CD14-positive monocyte (primary cell): Measurements from ENCODE around the gene NKAIN2. TPM values are rescaled to one million over a fixed set of nuclear protein-coding genes. Genes with fewer than 3 reads are reported as not detected.

Experiments
- DNase-seq, 3 donors: peaks; one replicate each; pipeline ENCODE4 v3.0.0-alpha.2; 2011 to 2022
- H2AFZ ChIP-seq: 2 replicates; pipeline ENCODE4 v1.6.0; 2012; ENCODE audit warnings: mild to moderate bottlenecking, low read depth, low read length, inconsistent platforms; ENCODE audit not compliant: insufficient read depth, poor library complexity, severe bottlenecking
- H3K27ac ChIP-seq, 2 donors: 1 replicate in 1 of 2; 2 replicates in 1 of 2; pipeline ENCODE4 v1.5.1; 2012 to 2013; ENCODE audit warnings: low read length in 2 of 2, control low read depth in 1 of 2, inconsistent platforms in 1 of 2, low read depth in 1 of 2, mild to moderate bottlenecking in 1 of 2
- H3K27me3 ChIP-seq, 2 donors: one replicate each; pipeline versions ENCODE4 v1.6.0 to v1.6.1; 2011 to 2013; ENCODE audit warnings: low read length in 2 of 2; ENCODE audit not compliant: control insufficient read depth in 2 of 2, insufficient read depth in 2 of 2
- H3K36me3 ChIP-seq, 2 donors: replicated peaks in 1 of 2; 1 replicate in 1 of 2; 2 replicates in 1 of 2; pipeline versions ENCODE4 v1.5.1 to v1.6.1; 2012 to 2013; ENCODE audit warnings: low read length in 2 of 2, control low read depth in 1 of 2, inconsistent platforms in 1 of 2, mild to moderate bottlenecking in 1 of 2; ENCODE audit not compliant: insufficient read depth in 2 of 2, control insufficient read depth in 1 of 2
- H3K4me1 ChIP-seq, 2 donors: 1 replicate in 1 of 2; 2 replicates in 1 of 2; pipeline versions ENCODE4 v1.5.1 to v1.6.1; 2012 to 2013; ENCODE audit warnings: low read length in 2 of 2, control low read depth in 1 of 2, inconsistent platforms in 1 of 2, mild to moderate bottlenecking in 1 of 2, moderate library complexity in 1 of 2; ENCODE audit not compliant: insufficient read depth in 2 of 2, control insufficient read depth in 1 of 2
- H3K4me2 ChIP-seq: replicated peaks from 2 replicates; pipeline ENCODE3; 2012; ENCODE audit warnings: low read length, moderate library complexity, mild to moderate bottlenecking; ENCODE audit not compliant: poor library complexity, severe bottlenecking; ENCODE audit errors: extremely low read depth
- H3K4me3 ChIP-seq, 3 experiments: fragments of 200-600 bp in 1 of 3; sonication (generic) in 1 of 3; replicated peaks in 1 of 3; 1 replicate in 2 of 3; 2 replicates in 1 of 3; pipeline ENCODE4 v1.5.1; 2011 to 2013; ENCODE audit warnings: low read length in 3 of 3, mild to moderate bottlenecking in 3 of 3, control low read depth in 2 of 3, low read depth in 2 of 3, inconsistent platforms in 1 of 3, moderate library complexity in 1 of 3
- H3K79me2 ChIP-seq: 2 replicates; pipeline ENCODE4 v1.6.0; 2012; ENCODE audit warnings: mild to moderate bottlenecking, control low read depth, inconsistent platforms, low read length, moderate library complexity; ENCODE audit not compliant: insufficient read depth
- H3K9ac ChIP-seq: 2 replicates; pipeline ENCODE4 v1.6.0; 2017; ENCODE audit warnings: low read length, mild to moderate bottlenecking; ENCODE audit not compliant: insufficient read depth, poor library complexity, severe bottlenecking
- H3K9me3 ChIP-seq, 2 donors: replicated peaks in 1 of 2; 1 replicate in 1 of 2; 2 replicates in 1 of 2; pipeline versions ENCODE4 v1.5.1 to v1.6.1; 2012 to 2013; ENCODE audit warnings: low read length in 2 of 2, control low read depth in 1 of 2; ENCODE audit not compliant: control insufficient read depth in 1 of 2, insufficient read depth in 1 of 2
- H4K20me1 ChIP-seq: 2 replicates; pipeline ENCODE4 v1.6.0; 2012; ENCODE audit warnings: mild to moderate bottlenecking, low read length, control low read depth, moderate library complexity; ENCODE audit not compliant: insufficient read depth
- H3K27ac Mint-ChIP-seq, 7 donors: one replicate each; pipeline ENCODE4 v1.8.0; 2020; ENCODE audit warnings: mild to moderate bottlenecking in 7 of 7, mixed read lengths in 7 of 7, moderate library complexity in 6 of 7, inconsistent platforms in 2 of 7
- H3K27me3 Mint-ChIP-seq, 3 donors: one replicate each; pipeline ENCODE4 v1.8.0; 2021 to 2022; ENCODE audit warnings: low read depth in 3 of 3, mild to moderate bottlenecking in 3 of 3, mixed read lengths in 3 of 3, moderate library complexity in 3 of 3, inconsistent platforms in 1 of 3
- H3K36me3 Mint-ChIP-seq, 2 donors: one replicate each; pipeline ENCODE4 v1.8.0; 2020; ENCODE audit warnings: mixed read lengths in 2 of 2, inconsistent platforms in 1 of 2, mild to moderate bottlenecking in 1 of 2
- H3K4me1 Mint-ChIP-seq: one replicate; pipeline ENCODE4 v1.8.0; 2020; ENCODE audit warnings: mild to moderate bottlenecking, mixed read lengths
- H3K4me3 Mint-ChIP-seq, 2 donors: one replicate each; pipeline ENCODE4 v1.8.0; 2020; ENCODE audit warnings: mild to moderate bottlenecking in 2 of 2, mixed read lengths in 2 of 2, moderate library complexity in 1 of 2
- H3K9me3 Mint-ChIP-seq, 7 donors: one replicate each; pipeline ENCODE4 v1.8.0; 2020 to 2022; ENCODE audit warnings: mixed read lengths in 7 of 7, mild to moderate bottlenecking in 6 of 7, moderate library complexity in 6 of 7, inconsistent platforms in 2 of 7
- WGBS: methylation state at CpG from one replicate; pipeline ENCODE4 v1.1.5; 2013; ENCODE audit warnings: missing lambda C conversion rate; ENCODE audit not compliant: insufficient coverage; 5-methylcytosine and 5-hydroxymethylcytosine counted together
- intact Hi-C, 2 donors: fragments of 100-400 bp; cut with micrococcal nuclease; formaldehyde crosslinking; loops; one replicate each; pipeline versions ENCODE4 v1.15.0 to v1.15.1; 2023
- polyA plus RNA-seq, 3 donors: library from polyadenylated mRNA; depleted of rRNA in 1 of 3; unstranded in 2 of 3; stranded (reverse) in 1 of 3; fragments of 300-500 nt in 2 of 3; fragments of >200 nt in 1 of 3; fragmentation: Illumina TruSeq in 2 of 3; gene quantifications; 1 replicate in 2 of 3; 2 replicates in 1 of 3; pipeline ENCODE4 v1.2.3, GENCODE V29; 2012 to 2021
- TF ChIP-seq, protein P1 (sequence below): fragments of 200-600 bp; IDR thresholded peaks from one replicate; pipeline ENCODE4 v1.8.0; 2022; ENCODE audit warnings: antibody characterized with exemption, mild to moderate bottlenecking

NKAIN2 gene
- polyA plus RNA-seq, 3 donors: not detected

DNA sequence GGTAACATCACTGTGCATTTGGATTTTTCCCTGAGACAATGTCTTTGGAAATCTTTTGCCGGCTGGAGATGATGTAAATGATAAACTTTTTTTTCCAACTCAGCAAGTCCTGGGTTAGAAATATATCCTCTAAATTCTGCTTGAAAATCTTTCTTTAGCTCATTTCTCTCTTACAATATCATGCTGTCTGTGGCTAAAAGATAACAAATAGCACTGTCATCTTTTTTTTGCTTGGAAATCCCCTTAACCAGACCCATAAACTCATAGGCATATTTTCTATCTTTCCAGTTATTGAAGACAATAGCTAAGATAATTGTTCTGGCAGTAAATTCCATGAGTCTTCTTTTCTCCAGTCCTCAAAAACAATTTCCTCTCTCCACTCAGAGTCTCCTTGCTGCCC, 481.5 kb downstream of the NKAIN2 start:
- H3K4me2 ChIP-seq: no peak overlapping the region
- Mint-ChIP-seq H3K27me3 (peaks cover 0 to 2% (median 0%) of the 10 kb centered on the region in 3 donors), H3K36me3 (no peaks in the 10 kb centered on the region), H3K4me3 (no peak overlapping the region), H3K27ac (no peak overlapping the region), H3K9me3 (peaks cover 0 to 6% (median 0%) of the 10 kb centered on the region in 7 donors), H3K4me1 (no peaks in the 10 kb centered on the region)
- H3K9ac ChIP-seq: no peak overlapping the region
- peaks cover 0 to 3% of the 10 kb centered on the region in 2 donors for H3K9me3 ChIP-seq
- no CpG with 5 or more reads among the region's 1 CpG for WGBS
- no peak overlapping the region for H2AFZ ChIP-seq
- H3K79me2 ChIP-seq: no peaks in the 10 kb centered on the region
- no peaks in the 10 kb centered on the region for H3K4me1 ChIP-seq
- H3K27ac ChIP-seq: no peak overlapping the region
- DNase-seq: no peak
- intact Hi-C loops: no loop called here
- no peaks in the 10 kb centered on the region for H3K36me3 ChIP-seq
- H3K27me3 ChIP-seq: no peaks in the 10 kb centered on the region
- no peak overlapping the region for H3K4me3 ChIP-seq
- TF ChIP-seq, protein P1, sequence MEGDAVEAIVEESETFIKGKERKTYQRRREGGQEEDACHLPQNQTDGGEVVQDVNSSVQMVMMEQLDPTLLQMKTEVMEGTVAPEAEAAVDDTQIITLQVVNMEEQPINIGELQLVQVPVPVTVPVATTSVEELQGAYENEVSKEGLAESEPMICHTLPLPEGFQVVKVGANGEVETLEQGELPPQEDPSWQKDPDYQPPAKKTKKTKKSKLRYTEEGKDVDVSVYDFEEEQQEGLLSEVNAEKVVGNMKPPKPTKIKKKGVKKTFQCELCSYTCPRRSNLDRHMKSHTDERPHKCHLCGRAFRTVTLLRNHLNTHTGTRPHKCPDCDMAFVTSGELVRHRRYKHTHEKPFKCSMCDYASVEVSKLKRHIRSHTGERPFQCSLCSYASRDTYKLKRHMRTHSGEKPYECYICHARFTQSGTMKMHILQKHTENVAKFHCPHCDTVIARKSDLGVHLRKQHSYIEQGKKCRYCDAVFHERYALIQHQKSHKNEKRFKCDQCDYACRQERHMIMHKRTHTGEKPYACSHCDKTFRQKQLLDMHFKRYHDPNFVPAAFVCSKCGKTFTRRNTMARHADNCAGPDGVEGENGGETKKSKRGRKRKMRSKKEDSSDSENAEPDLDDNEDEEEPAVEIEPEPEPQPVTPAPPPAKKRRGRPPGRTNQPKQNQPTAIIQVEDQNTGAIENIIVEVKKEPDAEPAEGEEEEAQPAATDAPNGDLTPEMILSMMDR: no peak
- H4K20me1 ChIP-seq: no peaks in the 10 kb centered on the region

DNA sequence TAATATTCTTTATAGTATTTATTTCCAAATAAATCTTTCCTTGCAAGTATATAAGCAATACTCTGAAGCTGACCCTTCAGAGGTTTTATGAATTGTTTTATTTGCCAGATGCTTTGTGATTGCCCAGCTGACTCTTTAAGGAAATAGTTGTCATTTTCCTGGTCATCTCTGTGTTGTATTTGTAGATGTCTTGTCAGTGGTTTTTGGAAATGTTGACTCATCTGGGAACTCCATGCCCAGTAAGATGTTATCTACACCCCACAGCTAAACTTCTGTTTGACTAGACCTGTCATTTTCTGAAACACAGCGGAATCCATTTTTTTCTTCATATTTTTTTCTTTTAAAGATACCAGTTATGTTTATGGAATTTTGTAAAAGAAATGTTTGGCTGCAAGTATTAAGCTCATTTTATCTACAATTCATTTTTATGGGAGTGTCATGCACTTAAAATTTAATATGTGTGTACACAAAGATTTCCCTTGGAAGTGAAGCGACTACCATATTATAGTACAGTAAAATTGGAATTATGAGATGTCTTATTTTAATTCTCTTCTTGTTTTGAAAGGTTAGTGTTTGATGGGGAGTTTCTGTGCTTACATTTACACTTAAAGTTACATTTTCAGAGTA, 491.0 kb downstream of the NKAIN2 start:
- H3K4me1 ChIP-seq: no peaks in the 10 kb centered on the region
- no peaks in the 10 kb centered on the region for H3K36me3 ChIP-seq
- no peaks in the 10 kb centered on the region for H4K20me1 ChIP-seq
- no peaks in the 10 kb centered on the region for H3K27me3 ChIP-seq
- no peaks in the 10 kb centered on the region for H3K79me2 ChIP-seq
- Mint-ChIP-seq H3K27ac (no peak overlapping the region), H3K4me1 (no peaks in the 10 kb centered on the region), H3K9me3 (peaks cover 0 to 6% (median 0%) of the 10 kb centered on the region in 7 donors), H3K27me3 (no peaks in the 10 kb centered on the region), H3K4me3 (no peak overlapping the region), H3K36me3 (no peaks in the 10 kb centered on the region)
- H3K4me3 ChIP-seq: no peak overlapping the region
- no peak for DNase-seq
- H2AFZ ChIP-seq: no peak overlapping the region
- TF ChIP-seq, protein P1: no peak
- no peaks in the 10 kb centered on the region for H3K9me3 ChIP-seq
- H3K27ac ChIP-seq: no peak overlapping the region
- WGBS: no CpG with 5 or more reads among the region's 2 CpGs
- intact Hi-C loops: no loop called here
- no peak overlapping the region for H3K9ac ChIP-seq
- no peak overlapping the region for H3K4me2 ChIP-seq
